ENCODE data around the gene ARHGAP5. TPM values are rescaled to one million over a fixed set of nuclear protein-coding genes. Genes with fewer than 3 reads are reported as not detected.

Gene ARHGAP5
- total RNA-seq, 2 donors from 2014 or later, result 52.7 to 58.4 TPM

DNA sequence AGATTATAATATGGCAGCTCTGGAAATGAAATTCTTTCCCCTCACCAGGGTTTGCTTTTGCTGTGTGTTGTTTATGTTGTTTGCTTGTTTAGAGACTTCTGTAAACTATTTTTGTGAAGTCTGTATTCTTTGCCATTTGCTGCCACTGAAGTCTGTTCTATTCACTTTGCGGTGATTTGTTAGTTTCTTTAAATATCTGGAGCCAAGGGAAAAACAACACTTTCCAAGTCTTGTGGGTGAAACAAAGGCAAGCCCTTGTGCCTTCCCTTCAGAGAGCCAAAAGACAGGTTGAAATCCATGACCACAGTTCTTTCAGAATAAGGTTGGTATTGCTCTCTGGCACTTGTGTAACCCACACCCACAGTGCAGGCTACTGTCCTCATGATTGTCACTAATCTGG, 65.2 kb downstream of the ARHGAP5 start:
- Histone ChIP-seq H3K4me3 (no peak overlapping the region), H3K4me1 (no peaks in the 10 kb centered on the region), H3K9me3 (peaks cover 0 to 9% (median 0%) of the 10 kb centered on the region in 3 donors), H3K27me3 (no peaks in the 10 kb centered on the region), H3K36me3 (replicated peaks in 1 of 2; ENCODE audit: insufficient read depth in 1 of 2, low read depth in 2 of 2) (peaks cover 0 to 2% of the 10 kb centered on the region in 2 donors), H3K27ac (no peak overlapping the region)
- 93 to 100% methylated on average over 1 of the region's 1 CpG for WGBS, 2 donors
- TF ChIP-seq POLR2A (IDR thresholded peaks at IDR 0.05) (no peak), CTCF (IDR thresholded peaks at IDR 0.05) (no peak)
- no peak for DNase-seq
- intact Hi-C loops (cut with DNase I), result no loop called here
- no peak for ATAC-seq

- Histone ChIP-seq H3K4me1 (no peaks in the 10 kb centered on the region), H3K4me3 (no peak overlapping the region), H3K36me3 (replicated peaks in 1 of 2; ENCODE audit: insufficient read depth in 1 of 2, low read depth in 2 of 2) (peaks cover 0 to 3% of the 10 kb centered on the region in 2 donors), H3K9me3 (peaks cover 0 to 5% (median 0%) of the 10 kb centered on the region in 3 donors), H3K27ac (no peak overlapping the region), H3K27me3 (no peaks in the 10 kb centered on the region)
- TF ChIP-seq POLR2A (IDR thresholded peaks at IDR 0.05), result no peak
- TF ChIP-seq CTCF (IDR thresholded peaks at IDR 0.05), result no peak
- WGBS, 2 donors, result 82 to 89% methylated on average over 7 of the region's 7 CpGs
- no peak for DNase-seq
- intact Hi-C loops (cut with DNase I), result no loop called here
- no peak for ATAC-seq
Measured at GRCh38 chr14:32142754-32143437, 65.8 kb downstream of the ARHGAP5 start.

DNA sequence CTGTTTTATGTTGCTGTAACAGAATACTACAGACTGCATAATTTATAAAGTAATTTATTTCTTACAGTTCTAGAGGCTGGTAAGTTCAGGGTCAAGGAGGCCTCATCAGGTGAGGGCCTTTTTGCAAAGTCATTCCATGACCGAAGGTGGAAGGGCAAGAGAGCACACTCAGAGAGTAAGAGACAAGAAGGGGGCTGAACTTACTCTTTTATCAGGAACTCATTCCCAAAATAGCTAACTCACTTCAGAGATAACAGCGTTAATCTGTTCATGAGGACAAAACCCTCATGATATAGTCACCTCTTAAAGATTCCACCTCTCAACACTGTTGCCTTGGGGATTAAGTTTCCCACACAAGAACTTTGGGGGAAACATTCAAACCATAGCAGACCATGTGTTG, 73.3 kb downstream of the ARHGAP5 start:
- no peak for ATAC-seq
- H3K4me3 ChIP-seq, result no peak overlapping the region
- H3K27me3 ChIP-seq, result no peaks in the 10 kb centered on the region
- 40 to 55% methylated on average over 2 of the region's 2 CpGs for WGBS, 2 donors
- TF ChIP-seq CTCF (IDR thresholded peaks at IDR 0.05) (no peak), POLR2A (IDR thresholded peaks at IDR 0.05) (no peak)
- no peaks in the 10 kb centered on the region for H3K4me1 ChIP-seq
- peaks cover 0 to 18% of the 10 kb centered on the region in 2 donors for H3K36me3 ChIP-seq (replicated peaks in 1 of 2; ENCODE audit: insufficient read depth in 1 of 2, low read depth in 2 of 2)
- DNase-seq, result no peak
- intact Hi-C loops (cut with DNase I), result no loop called here
- no peaks in the 10 kb centered on the region for H3K9me3 ChIP-seq
- no peak overlapping the region for H3K27ac ChIP-seq

GRCh38 chr14:32166029-32166428, 88.9 kb downstream of the ARHGAP5 start:
- TF ChIP-seq CTCF (IDR thresholded peaks at IDR 0.05) (no peak), POLR2A (IDR thresholded peaks at IDR 0.05) (no peak)
- intact Hi-C loops (cut with DNase I), result no loop called here
- Histone ChIP-seq H3K9me3 (no peaks in the 10 kb centered on the region), H3K4me1 (no peaks in the 10 kb centered on the region), H3K4me3 (no peak overlapping the region), H3K27ac (no peak overlapping the region), H3K27me3 (no peaks in the 10 kb centered on the region), H3K36me3 (replicated peaks in 1 of 2; ENCODE audit: insufficient read depth in 1 of 2, low read depth in 2 of 2) (no peaks in the 10 kb centered on the region)
- 84 to 91% methylated on average over 2 of the region's 2 CpGs for WGBS, 2 donors
- ATAC-seq (no peak), DNase-seq (no peak)

- H3K4me3 ChIP-seq, result no peak overlapping the region
- H3K9me3 ChIP-seq, result no peaks in the 10 kb centered on the region
- intact Hi-C loops (cut with DNase I), result no loop called here
- H3K36me3 ChIP-seq (replicated peaks in 1 of 2; ENCODE audit: insufficient read depth in 1 of 2, low read depth in 2 of 2), result no peaks in the 10 kb centered on the region
- no peak for DNase-seq
- no peak for ATAC-seq
- no peaks in the 10 kb centered on the region for H3K4me1 ChIP-seq
- no peaks in the 10 kb centered on the region for H3K27me3 ChIP-seq
- TF ChIP-seq CTCF (IDR thresholded peaks at IDR 0.05), result no peak
- no peak for TF ChIP-seq POLR2A (IDR thresholded peaks at IDR 0.05)
- no peak overlapping the region for H3K27ac ChIP-seq
- WGBS, 2 donors, result 90 to 100% methylated on average over 1 of the region's 1 CpG
Measured at GRCh38 chr14:32166924-32167323, 89.8 kb downstream of the ARHGAP5 start.

Data from body of pancreas (tissue), 4 donors.